Ascending aorta (tissue), 2 donors: ENCODE data around the gene ANO9. TPM values are rescaled to one million over a fixed set of nuclear protein-coding genes. Genes with fewer than 3 reads are reported as not detected.

Experiments used
- DNase-seq, 2 donors: peaks; one replicate each; pipeline ENCODE4 v3.0.0-alpha.2; 2019; ENCODE audit warnings: low spot score in 2 of 2
- H3K27ac ChIP-seq, 2 donors: fragments of 200-600 bp; sonication (generic); one replicate each; pipeline ENCODE4 v1.5.1; 2016 to 2017; ENCODE audit warnings: mild to moderate bottlenecking in 1 of 2
- H3K27me3 ChIP-seq: fragments of 200-600 bp; sonication (generic); one replicate; pipeline ENCODE4 v1.5.1; 2017
- H3K36me3 ChIP-seq, 2 donors: fragments of 200-600 bp; sonication (generic); one replicate each; pipeline ENCODE4 v1.5.1; 2016
- H3K4me1 ChIP-seq, 2 donors: fragments of 200-600 bp; sonication (generic); one replicate each; pipeline ENCODE4 v1.5.1; 2016 to 2017; ENCODE audit warnings: mild to moderate bottlenecking in 1 of 2
- H3K4me3 ChIP-seq, 2 donors: fragments of 200-600 bp; sonication (generic); one replicate each; pipeline ENCODE4 v1.5.1; 2016 to 2017; ENCODE audit warnings: mild to moderate bottlenecking in 1 of 2
- H3K9me3 ChIP-seq, 2 donors: fragments of 200-600 bp; sonication (generic); one replicate each; pipeline ENCODE4 v1.5.1; 2016
- intact Hi-C: fragments of 100-400 bp; cut with DNase I; formaldehyde crosslinking; loops from one replicate; pipeline ENCODE4 v1.15.1; 2023
- total RNA-seq: library from RNA; depleted of rRNA; stranded (reverse); fragments of >200 nt; gene quantifications from one replicate; pipeline ENCODE4 v1.1.0, GENCODE V29; 2016
- TF ChIP-seq, protein P1 (sequence below), 3 experiments: fragments of 200-600 bp in 2 of 3; fragments of 450-650 bp in 1 of 3; sonication (generic) in 2 of 3; IDR thresholded peaks; one replicate each; pipeline ENCODE4 v1.5.1; 2016 to 2019; ENCODE audit warnings: antibody characterized with exemption in 3 of 3, mild to moderate bottlenecking in 1 of 3, moderate library complexity in 1 of 3

The ANO9 gene
- total RNA-seq, 1 donor from 2014 or later, result 4.0 TPM

DNA sequence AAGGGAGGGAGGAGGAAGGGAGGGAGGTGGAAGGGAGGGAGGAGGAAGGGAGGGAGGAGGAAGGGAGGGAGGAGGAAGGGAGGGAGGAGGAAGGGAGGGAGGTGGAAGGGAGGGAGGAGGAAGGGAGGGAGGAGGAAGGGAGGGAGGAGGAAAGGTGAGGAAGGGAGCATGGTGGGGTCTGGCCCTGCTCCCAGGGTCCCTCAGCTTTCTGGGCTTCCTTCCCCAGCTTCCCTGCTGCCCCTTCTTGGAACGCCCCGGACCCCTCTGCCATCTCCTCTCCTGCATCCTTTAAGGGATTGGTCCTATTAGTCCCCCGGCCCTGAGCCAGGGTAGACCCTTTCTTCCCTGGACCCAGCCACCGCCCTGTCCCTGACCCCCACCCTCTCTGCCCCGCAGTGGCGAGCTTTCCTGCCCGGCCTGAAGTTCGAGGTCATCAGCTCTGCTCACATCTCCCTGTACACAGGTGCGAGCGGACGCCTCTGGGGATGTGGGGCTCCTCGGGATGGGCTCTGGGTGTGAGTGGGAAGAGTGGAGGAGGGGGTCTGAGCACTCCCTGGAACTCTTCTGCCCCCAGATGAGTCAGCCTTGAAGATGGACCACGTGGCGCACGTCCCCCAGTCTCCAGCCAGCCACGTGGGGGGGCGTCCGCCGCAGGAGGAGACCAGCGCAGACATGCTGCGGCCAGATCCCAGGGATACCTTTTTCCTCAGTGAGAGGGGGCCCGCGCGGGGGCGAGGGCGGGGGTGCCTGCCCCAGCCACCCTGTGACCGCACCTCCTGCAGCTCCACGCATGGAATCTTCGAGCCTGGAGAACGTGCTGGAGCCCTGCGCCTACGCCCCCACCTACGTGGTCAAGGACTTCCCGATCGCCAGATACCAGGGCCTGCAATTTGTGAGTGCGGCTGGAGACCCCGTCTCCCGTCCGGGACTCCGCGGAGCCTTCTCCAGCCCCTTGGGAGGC lies 66.5 kb downstream of the ANO9 start:
- H3K4me3 ChIP-seq, result no peak overlapping the region
- intact Hi-C loops, result no loop called here
- H3K27ac ChIP-seq, result no peak overlapping the region
- no peak for DNase-seq
- H3K27me3 ChIP-seq, result peaks cover 2% of the 10 kb centered on the region
- H3K4me1 ChIP-seq, result no peaks in the 10 kb centered on the region
- no peaks in the 10 kb centered on the region for H3K9me3 ChIP-seq
- no peaks in the 10 kb centered on the region for H3K36me3 ChIP-seq
- TF ChIP-seq, protein P1, sequence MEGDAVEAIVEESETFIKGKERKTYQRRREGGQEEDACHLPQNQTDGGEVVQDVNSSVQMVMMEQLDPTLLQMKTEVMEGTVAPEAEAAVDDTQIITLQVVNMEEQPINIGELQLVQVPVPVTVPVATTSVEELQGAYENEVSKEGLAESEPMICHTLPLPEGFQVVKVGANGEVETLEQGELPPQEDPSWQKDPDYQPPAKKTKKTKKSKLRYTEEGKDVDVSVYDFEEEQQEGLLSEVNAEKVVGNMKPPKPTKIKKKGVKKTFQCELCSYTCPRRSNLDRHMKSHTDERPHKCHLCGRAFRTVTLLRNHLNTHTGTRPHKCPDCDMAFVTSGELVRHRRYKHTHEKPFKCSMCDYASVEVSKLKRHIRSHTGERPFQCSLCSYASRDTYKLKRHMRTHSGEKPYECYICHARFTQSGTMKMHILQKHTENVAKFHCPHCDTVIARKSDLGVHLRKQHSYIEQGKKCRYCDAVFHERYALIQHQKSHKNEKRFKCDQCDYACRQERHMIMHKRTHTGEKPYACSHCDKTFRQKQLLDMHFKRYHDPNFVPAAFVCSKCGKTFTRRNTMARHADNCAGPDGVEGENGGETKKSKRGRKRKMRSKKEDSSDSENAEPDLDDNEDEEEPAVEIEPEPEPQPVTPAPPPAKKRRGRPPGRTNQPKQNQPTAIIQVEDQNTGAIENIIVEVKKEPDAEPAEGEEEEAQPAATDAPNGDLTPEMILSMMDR (IDR thresholded peaks at IDR 0.05), result no peak

DNA sequence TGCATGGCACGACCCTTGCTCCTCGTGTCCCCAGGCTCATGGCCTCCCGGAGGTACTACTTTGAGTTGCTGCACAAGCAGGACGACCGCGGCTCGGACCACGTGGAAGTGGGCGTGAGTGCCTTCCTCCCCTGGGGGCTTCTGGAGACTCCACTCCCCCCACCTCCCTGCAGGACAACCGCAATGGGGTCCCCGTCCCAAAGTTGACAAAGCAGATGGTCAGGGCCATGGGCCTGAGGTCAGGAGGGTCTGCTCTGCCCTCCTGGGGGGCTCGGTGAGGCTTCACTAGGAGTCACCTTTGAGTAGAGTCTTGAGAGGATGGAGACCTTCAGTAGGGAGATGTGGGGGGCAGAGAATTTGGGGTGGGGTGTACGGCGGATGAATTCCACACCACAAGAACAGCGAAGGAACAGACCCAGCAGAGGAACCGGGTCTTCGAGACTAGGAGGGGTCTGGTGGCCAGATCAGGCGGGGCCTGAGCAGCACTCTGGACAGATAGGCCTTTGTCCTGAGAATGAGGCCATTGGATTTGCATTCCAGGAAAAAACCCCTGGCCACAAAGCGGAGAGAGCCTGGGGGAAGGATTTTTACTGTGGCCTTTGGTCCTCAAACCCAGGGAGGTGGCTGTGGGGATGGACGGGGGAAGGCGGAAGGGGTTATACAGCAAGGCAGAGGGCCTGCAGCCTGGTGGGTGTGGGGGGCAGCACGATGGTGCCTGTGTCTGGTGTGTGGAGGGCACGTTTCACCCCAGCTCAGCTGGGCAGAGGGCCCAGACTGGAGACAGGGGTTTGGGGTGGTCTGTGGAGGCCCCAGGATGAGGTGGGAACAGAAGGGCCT lies 67.9 kb downstream of the ANO9 start:
- intact Hi-C loops, result no loop called here
- peaks cover 8% of the 10 kb centered on the region for H3K27me3 ChIP-seq
- no peaks in the 10 kb centered on the region for H3K36me3 ChIP-seq
- H3K4me3 ChIP-seq, result no peak overlapping the region
- no peak overlapping the region for H3K27ac ChIP-seq
- DNase-seq, result no peak
- H3K9me3 ChIP-seq, result no peaks in the 10 kb centered on the region
- TF ChIP-seq, protein P1 (IDR thresholded peaks at IDR 0.05), result no peak
- no peaks in the 10 kb centered on the region for H3K4me1 ChIP-seq

DNA sequence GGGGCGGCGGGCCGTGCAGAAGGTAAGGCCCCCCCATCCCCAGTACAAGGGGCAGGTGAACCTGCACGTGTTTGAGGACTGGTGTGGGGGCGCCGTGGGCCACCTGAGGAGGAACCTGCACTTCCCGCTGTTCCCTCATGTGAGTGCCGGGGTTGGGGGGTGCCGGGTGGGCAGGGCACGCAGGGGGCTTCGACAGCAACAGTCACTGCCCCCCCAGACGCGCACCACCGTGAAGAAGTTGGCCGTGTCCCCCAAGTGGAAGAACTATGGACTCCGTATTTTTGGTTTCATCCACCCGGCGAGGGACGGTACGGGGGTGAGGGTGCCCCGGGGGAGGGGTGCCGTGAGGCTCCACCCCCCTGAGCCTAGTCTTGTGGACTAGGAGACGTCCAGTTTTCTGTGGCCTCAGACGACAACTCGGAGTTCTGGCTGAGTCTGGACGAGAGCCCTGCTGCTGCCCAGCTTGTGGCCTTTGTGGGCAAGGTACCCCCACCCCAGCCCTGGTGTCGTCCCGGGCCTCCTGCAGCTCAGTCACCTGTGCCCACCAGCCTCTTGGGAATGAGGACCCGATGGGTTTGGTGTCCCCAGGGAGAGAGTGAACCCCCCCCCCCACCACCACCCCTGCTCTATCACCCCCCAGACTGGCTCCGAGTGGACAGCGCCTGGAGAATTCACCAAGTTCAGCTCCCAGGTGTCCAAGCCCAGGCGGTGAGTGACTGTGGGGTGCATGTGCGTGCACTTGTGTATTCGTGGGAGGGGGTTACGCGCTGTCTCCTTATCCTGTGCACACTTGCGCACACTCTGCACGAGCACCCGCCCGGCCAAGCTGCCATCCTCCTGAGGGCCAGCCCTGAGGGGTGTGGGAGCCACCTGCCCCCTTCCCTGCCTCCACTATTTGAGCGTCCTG lies 68.7 kb downstream of the ANO9 start:
- no peak for DNase-seq
- Histone ChIP-seq H3K9me3 (no peaks in the 10 kb centered on the region), H3K4me3 (no peak overlapping the region), H3K27me3 (peaks cover 14% of the 10 kb centered on the region), H3K4me1 (peaks cover 0 to 5% of the 10 kb centered on the region in 2 donors), H3K36me3 (no peaks in the 10 kb centered on the region), H3K27ac (no peak overlapping the region)
- intact Hi-C loops, result no loop called here
- TF ChIP-seq, protein P1 (IDR thresholded peaks at IDR 0.05), result no peak

DNA sequence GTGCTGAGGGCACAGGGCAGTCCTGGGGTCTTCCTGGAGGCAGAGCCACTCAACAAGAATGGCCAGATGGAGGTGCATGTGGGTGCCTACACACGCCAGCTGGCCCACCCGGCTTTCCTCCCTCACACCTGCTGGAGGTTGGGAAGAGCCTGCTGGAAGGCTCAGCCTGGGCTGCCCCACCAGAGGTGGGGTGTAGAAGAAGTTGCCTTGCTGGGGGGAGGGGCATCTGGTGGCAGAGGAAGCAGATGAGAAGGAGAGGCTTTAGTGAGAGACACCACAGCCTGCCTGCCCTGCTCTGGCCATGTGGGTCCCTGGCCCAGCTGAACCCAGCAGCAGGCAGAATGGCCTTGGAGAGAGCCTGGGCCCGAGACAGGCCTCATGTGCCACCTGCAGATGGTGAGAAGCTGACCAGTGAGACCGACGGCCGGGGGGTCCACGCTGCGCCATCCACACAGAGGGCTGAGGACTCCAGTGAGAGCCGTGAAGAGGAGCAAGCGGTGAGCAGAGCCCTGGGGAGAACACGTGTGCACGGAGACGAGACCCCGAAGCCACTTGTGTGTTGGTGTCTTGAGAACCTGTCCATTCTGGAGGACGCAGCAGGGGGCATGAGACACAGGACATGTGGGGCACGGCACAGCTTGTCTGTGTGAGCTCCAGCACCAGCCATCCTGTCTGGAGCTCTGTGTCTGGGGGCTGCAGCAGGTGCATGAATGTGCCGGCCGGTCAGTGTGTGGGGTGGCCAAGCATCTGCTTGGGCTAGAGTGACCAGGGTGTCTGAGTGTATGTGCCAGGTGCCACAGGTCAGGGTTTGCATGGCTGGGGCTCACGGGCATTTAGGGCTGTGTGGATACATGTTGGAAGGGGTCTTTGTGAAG lies 69.9 kb downstream of the ANO9 start:
- no peak overlapping the region for H3K4me3 ChIP-seq
- no peak overlapping the region for H3K27ac ChIP-seq
- TF ChIP-seq, protein P1 (IDR thresholded peaks at IDR 0.05), result no peak

More for the DNA sequence above, 69.9 kb downstream of the ANO9 start:
- H3K27me3 ChIP-seq, result peaks cover 18% of the 10 kb centered on the region
- peaks cover 0 to 5% of the 10 kb centered on the region in 2 donors for H3K4me1 ChIP-seq
- intact Hi-C loops, result no loop called here
- H3K36me3 ChIP-seq, result no peaks in the 10 kb centered on the region
- H3K9me3 ChIP-seq, result no peaks in the 10 kb centered on the region
- DNase-seq, result no peak
